Stimulated activated CD4-positive, alpha-beta T cell treated with anti-CD3 and anti-CD28 coated beads, Interleukin-15, amount 100 ng/mL, for 1 hour (primary cell): ENCODE data around the gene RAET1L.
"Not testable (repeated sequence)": the region's sequence is repeated elsewhere in the genome, so short reads cannot be mapped to it uniquely, and the experiment has no call there.

Experiments
- DNase-seq, 2 donors: peaks; one replicate each; pipeline ENCODE4 v3.0.0-alpha.2; 2020; ENCODE audit warnings: low read depth in 1 of 2, low spot score in 1 of 2

The RAET1L gene

GRCh38 chr6:149995235-149995750, 30.0 kb downstream of the RAET1L start:
- DNase-seq, result no peak

- no peak for DNase-seq
These were observed 33.5 kb downstream of the RAET1L start for GRCh38 chr6:149991838-149992237.

GRCh38 chr6:149991472-149991795, 33.9 kb downstream of the RAET1L start:
- DNase-seq, result not testable (repeated sequence)

- DNase-seq, result no peak
These were observed 34.5 kb downstream of the RAET1L start for GRCh38 chr6:149990661-149991471.

- no peak for DNase-seq
These were observed 35.1 kb downstream of the RAET1L start for GRCh38 chr6:149990212-149990660.

- no peak for DNase-seq
These were observed 36.6 kb downstream of the RAET1L start for GRCh38 chr6:149988550-149989346.

- no peak for DNase-seq
These were observed 37.7 kb downstream of the RAET1L start for GRCh38 chr6:149987602-149988107.

- DNase-seq, result no peak
These were observed 39.8 kb downstream of the RAET1L start for GRCh38 chr6:149985481-149985937.

GRCh38 chr6:149984773-149985172, 40.6 kb downstream of the RAET1L start:
- DNase-seq, result no peak

- DNase-seq, result no peak
These were observed 42.2 kb downstream of the RAET1L start for GRCh38 chr6:149983145-149983544.

- no peak for DNase-seq
These were observed 46.0 kb downstream of the RAET1L start for GRCh38 chr6:149979293-149979692.

- DNase-seq, result no peak
These were observed 46.7 kb downstream of the RAET1L start for GRCh38 chr6:149978610-149979009.

GRCh38 chr6:149977221-149977620, 48.1 kb downstream of the RAET1L start:
- no peak for DNase-seq

GRCh38 chr6:149975400-149975799, 49.9 kb downstream of the RAET1L start:
- DNase-seq, result no peak

GRCh38 chr6:149974825-149975224, 50.5 kb downstream of the RAET1L start:
- DNase-seq, result no peak

- DNase-seq, result not testable (repeated sequence)
These were observed 50.9 kb downstream of the RAET1L start for GRCh38 chr6:149974394-149974793.

- DNase-seq, result no peak
These were observed 55.7 kb downstream of the RAET1L start for GRCh38 chr6:149969635-149970034.

GRCh38 chr6:149968909-149969308, 56.4 kb downstream of the RAET1L start:
- DNase-seq, result not testable (repeated sequence)
